Colonic mucosa (tissue), 4 donors: ENCODE measurements around the gene TNFAIP8. TPM values are rescaled to one million over a fixed set of nuclear protein-coding genes. Genes with fewer than 3 reads are reported as not detected.
A peak's percentile ranks its signal among the peaks of the same experiment; 100 is the strongest.

Experiments
- DNase-seq: peaks from one replicate; pipeline ENCODE4 v3.0.0-alpha.2; 2020
- H3K27ac ChIP-seq: fragments of 200-600 bp; one replicate; pipeline ENCODE4 v1.8.0; 2021
- H3K27me3 ChIP-seq: fragments of 200-600 bp; one replicate; pipeline ENCODE4 v1.8.0; 2021
- H3K36me3 ChIP-seq: fragments of 200-600 bp; one replicate; pipeline ENCODE4 v1.8.0; 2021
- H3K4me1 ChIP-seq: fragments of 200-600 bp; one replicate; pipeline ENCODE4 v1.8.0; 2021; ENCODE audit warnings: mild to moderate bottlenecking
- H3K4me3 ChIP-seq: fragments of 200-600 bp; one replicate; pipeline ENCODE4 v1.8.0; 2021
- H3K9ac ChIP-seq, 2 donors: one replicate each; pipeline ENCODE4 v1.7.0; 2013; ENCODE audit warnings: control low read depth in 2 of 2, low read depth in 2 of 2, low read length in 2 of 2
- H3K9me3 ChIP-seq: fragments of 200-600 bp; one replicate; pipeline ENCODE4 v1.8.0; 2021
- intact Hi-C: fragments of 100-400 bp; cut with DNase I; formaldehyde crosslinking; loops from one replicate; pipeline ENCODE4 v1.14.1; 2022
- total RNA-seq, 2 donors: library from RNA; stranded (reverse); fragmentation: NEBNext Ultra II Directional in 1 of 2; extraction: Animal tissue kit (Norgen Biotek cat#: 25700) in 1 of 2; gene quantifications; one replicate each; pipeline ENCODE4 v1.2.1, GENCODE V29; 2021
- TF ChIP-seq, protein P1 (sequence below): fragments of 200-600 bp; IDR thresholded peaks from one replicate; pipeline ENCODE4 v1.8.0; 2022; ENCODE audit warnings: antibody characterized with exemption, mild to moderate bottlenecking
- donor health status: healthy.
- donor health status: DM: no; HTN: no; CAD: no.
- donor health status: DM: no; HTN: no; CAD: no.

TNFAIP8 gene
- 10 to 100 TPM; 11.0 to 12.7 TPM for total RNA-seq

GRCh38 chr5:119355685-119356611, at the start of gene TNFAIP8:
Gene TNFAIP8, plus strand, starts transcription at chr5:119356019. Its CDS starts 72 bp downstream, at chr5:119356091.
- no peaks in the 10 kb centered on the region for H3K9me3 ChIP-seq
- H3K4me1 ChIP-seq, result no peaks in the 10 kb centered on the region
- H3K4me3 ChIP-seq, result peak within 1 kb of the TSS; percentile 56
- H3K27ac ChIP-seq, result peak within 1 kb of the TSS; percentile 72
- peak within 1 kb of the TSS; percentile 44 to 64 for H3K9ac ChIP-seq
- TF ChIP-seq, protein P1, sequence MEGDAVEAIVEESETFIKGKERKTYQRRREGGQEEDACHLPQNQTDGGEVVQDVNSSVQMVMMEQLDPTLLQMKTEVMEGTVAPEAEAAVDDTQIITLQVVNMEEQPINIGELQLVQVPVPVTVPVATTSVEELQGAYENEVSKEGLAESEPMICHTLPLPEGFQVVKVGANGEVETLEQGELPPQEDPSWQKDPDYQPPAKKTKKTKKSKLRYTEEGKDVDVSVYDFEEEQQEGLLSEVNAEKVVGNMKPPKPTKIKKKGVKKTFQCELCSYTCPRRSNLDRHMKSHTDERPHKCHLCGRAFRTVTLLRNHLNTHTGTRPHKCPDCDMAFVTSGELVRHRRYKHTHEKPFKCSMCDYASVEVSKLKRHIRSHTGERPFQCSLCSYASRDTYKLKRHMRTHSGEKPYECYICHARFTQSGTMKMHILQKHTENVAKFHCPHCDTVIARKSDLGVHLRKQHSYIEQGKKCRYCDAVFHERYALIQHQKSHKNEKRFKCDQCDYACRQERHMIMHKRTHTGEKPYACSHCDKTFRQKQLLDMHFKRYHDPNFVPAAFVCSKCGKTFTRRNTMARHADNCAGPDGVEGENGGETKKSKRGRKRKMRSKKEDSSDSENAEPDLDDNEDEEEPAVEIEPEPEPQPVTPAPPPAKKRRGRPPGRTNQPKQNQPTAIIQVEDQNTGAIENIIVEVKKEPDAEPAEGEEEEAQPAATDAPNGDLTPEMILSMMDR, result no peak
- no peaks in the 10 kb centered on the region for H3K27me3 ChIP-seq
- H3K36me3 ChIP-seq, result no peaks in the 10 kb centered on the region
- intact Hi-C loops, result no loop called here
- peak; percentile 64 for DNase-seq

DNA sequence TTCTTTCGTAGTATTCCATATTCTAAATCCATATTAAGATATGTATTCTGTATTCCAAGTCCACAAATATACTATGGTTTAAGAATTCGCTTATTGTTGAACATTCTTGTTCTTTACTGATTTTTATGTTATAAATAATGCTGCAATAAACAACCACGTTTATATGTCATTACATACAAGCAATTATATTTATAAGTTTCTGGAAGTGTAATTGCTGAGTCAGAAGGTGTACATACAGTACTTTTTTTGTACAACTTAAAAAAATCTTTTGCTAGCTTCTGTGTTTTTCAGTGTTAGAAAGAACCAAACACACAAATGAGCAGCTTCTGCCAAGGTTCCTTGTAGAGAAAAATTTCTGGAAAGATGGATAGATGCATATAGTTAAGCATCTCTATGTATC, 48.6 kb upstream of the TNFAIP8 start:
- Histone ChIP-seq H3K27ac (no peak overlapping the region), H3K36me3 (no peaks in the 10 kb centered on the region), H3K9me3 (no peaks in the 10 kb centered on the region), H3K4me1 (no peaks in the 10 kb centered on the region), H3K27me3 (no peaks in the 10 kb centered on the region), H3K4me3 (no peak overlapping the region), H3K9ac (no peak overlapping the region)
- intact Hi-C loops, result no loop called here
- DNase-seq, result no peak
- TF ChIP-seq, protein P1, result no peak

GRCh38 chr5:119309326-119309725, 46.5 kb upstream of the TNFAIP8 start:
- intact Hi-C loops, result no loop called here

DNA sequence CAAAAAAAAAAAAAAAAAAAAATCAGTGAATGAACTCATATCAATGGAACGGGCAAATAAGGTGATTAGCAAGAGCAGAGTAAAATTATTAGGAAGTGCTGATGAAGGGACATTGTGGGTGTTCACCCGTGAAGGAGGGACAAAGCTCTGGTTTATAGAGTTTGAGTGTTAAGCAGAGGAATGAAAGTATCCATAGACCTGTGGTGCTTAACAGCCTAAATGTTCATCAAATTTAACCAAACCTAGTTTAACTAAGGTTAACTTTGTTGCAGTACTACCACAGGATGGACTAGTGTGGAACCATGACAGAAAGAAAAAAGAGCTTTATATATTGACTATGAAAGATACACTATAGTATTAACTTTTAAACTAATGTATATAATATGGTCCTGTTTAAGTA, 44.1 kb upstream of the TNFAIP8 start:
- no peaks in the 10 kb centered on the region for H3K4me1 ChIP-seq
- no peak overlapping the region for H3K4me3 ChIP-seq
- H3K9me3 ChIP-seq, result no peaks in the 10 kb centered on the region
- no peaks in the 10 kb centered on the region for H3K36me3 ChIP-seq
- H3K27me3 ChIP-seq, result no peaks in the 10 kb centered on the region
- no peak overlapping the region for H3K9ac ChIP-seq
- intact Hi-C loops, result no loop called here
- no peak overlapping the region for H3K27ac ChIP-seq
- DNase-seq, result no peak
- TF ChIP-seq, protein P1, result no peak

More at GRCh38 chr5:119309326-119309725, 46.5 kb upstream of the TNFAIP8 start:
- no peak for DNase-seq
- Histone ChIP-seq H3K27ac (peak overlapping the region; percentile 15), H3K4me1 (no peaks in the 10 kb centered on the region), H3K27me3 (no peaks in the 10 kb centered on the region), H3K4me3 (no peak overlapping the region), H3K9me3 (no peaks in the 10 kb centered on the region), H3K36me3 (no peaks in the 10 kb centered on the region), H3K9ac (no peak overlapping the region)
- TF ChIP-seq, protein P1, result no peak

- no peaks in the 10 kb centered on the region for H3K27me3 ChIP-seq
- intact Hi-C loops, result no loop called here
- no peak overlapping the region for H3K9ac ChIP-seq
- H3K4me1 ChIP-seq, result no peaks in the 10 kb centered on the region
- TF ChIP-seq, protein P1, result no peak
- no peak overlapping the region for H3K27ac ChIP-seq
- H3K36me3 ChIP-seq, result no peaks in the 10 kb centered on the region
- H3K9me3 ChIP-seq, result no peaks in the 10 kb centered on the region
- no peak overlapping the region for H3K4me3 ChIP-seq
- DNase-seq, result no peak
Observed at GRCh38 chr5:119312403-119312802, 43.4 kb upstream of the TNFAIP8 start.
